ENCODE data around the gene TUFM.
"Not testable (repeated sequence)": the region's sequence is repeated elsewhere in the genome, so short reads cannot be mapped to it uniquely, and the experiment has no call there.

The TUFM gene

GRCh38 chr16:28846080-28846932 is at the start of gene TUFM:
Gene TUFM, minus strand, starts transcription at chr16:28846348. Its CDS starts 79 bp downstream, at chr16:28846269.
- peak within 1 kb of the TSS; percentile 94 for H3K4me3 Mint-ChIP-seq
- no peaks in the 10 kb centered on the region for H3K27me3 Mint-ChIP-seq
- H3K36me3 Mint-ChIP-seq: peaks cover 18% of the 10 kb centered on the region
- no peaks in the 10 kb centered on the region for H3K9me3 Mint-ChIP-seq
- peak within 1 kb of the TSS; percentile 95 for H3K27ac Mint-ChIP-seq
- H3K4me1 Mint-ChIP-seq: peaks cover 29% of the 10 kb centered on the region

GRCh38 chr16:28895609-28896008 is 49.5 kb upstream of the TUFM start:
- Mint-ChIP-seq H3K27ac (no peak overlapping the region), H3K4me3 (no peak overlapping the region), H3K4me1 (no peaks in the 10 kb centered on the region), H3K9me3 (no peaks in the 10 kb centered on the region), H3K36me3 (no peaks in the 10 kb centered on the region), H3K27me3 (no peaks in the 10 kb centered on the region)

DNA sequence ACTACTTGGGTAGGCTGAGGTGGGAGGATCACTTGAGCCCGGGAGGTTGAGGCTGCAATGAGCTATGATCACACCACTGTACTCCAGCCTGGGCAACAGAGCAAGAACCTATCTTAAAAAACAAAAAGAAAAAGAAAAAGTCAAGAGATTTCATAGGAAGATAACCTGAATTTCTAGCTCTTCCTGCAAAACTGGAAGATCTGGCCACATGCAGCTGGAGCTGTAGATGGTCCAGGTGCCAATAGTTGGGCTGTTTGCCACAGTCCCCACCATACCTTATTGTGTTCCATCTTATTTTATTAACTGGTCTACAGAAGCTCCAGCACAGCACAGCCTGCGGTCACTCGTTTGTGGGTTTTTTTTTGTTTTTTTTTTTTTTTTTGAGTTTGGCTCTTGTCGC is 47.1 kb upstream of the TUFM start:
- H3K36me3 Mint-ChIP-seq: no peaks in the 10 kb centered on the region
- H3K27ac Mint-ChIP-seq: no peak overlapping the region
- no peaks in the 10 kb centered on the region for H3K4me1 Mint-ChIP-seq
- H3K4me3 Mint-ChIP-seq: no peak overlapping the region
- H3K9me3 Mint-ChIP-seq: no peaks in the 10 kb centered on the region
- no peaks in the 10 kb centered on the region for H3K27me3 Mint-ChIP-seq

DNA sequence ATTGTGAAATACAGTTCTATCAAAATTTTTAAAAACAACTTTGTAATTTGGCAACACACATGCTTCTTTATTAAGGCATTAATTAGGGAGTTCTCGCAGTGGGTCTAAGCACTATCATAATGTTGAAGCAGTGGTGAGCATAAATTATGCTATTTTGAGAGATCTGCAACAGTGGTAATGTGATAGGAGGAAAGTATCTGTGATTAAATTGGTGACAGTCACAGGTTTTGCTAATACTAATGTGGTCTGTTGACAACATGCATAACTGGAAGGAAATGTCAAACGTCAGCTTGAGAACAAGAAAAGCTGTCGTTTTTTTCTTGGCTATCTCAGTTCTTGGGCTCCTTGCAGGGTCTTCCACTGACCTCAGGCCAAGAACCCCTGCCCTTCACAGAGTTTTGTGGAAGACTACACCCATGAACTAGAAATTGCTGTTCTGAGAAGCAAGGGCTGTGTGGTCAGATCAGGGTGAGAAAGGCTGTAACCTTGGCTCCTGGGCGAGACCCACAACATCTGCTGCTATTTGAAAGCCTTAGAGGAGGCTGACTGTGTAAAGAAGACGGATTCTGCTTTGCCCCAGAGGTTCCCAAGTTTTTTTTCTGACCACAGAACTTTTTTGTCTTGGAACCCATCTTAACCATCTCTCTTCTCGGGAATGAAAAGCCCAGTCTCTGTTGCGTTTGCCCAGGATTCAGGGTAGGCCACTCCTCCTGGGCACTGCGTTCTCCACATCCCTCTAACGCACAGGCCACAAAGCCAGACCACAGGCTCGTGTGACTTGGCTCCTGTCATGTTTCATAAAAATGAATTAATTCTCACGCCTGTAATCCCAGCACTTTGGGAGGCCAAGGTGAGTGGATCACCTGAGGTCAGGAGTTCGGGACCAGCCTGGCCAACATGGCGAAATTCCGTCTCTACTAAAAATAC is 46.1 kb upstream of the TUFM start:
- H3K4me1 Mint-ChIP-seq: no peaks in the 10 kb centered on the region
- H3K4me3 Mint-ChIP-seq: no peak overlapping the region
- no peaks in the 10 kb centered on the region for H3K36me3 Mint-ChIP-seq
- no peak overlapping the region for H3K27ac Mint-ChIP-seq
- H3K9me3 Mint-ChIP-seq: no peaks in the 10 kb centered on the region
- no peaks in the 10 kb centered on the region for H3K27me3 Mint-ChIP-seq

DNA sequence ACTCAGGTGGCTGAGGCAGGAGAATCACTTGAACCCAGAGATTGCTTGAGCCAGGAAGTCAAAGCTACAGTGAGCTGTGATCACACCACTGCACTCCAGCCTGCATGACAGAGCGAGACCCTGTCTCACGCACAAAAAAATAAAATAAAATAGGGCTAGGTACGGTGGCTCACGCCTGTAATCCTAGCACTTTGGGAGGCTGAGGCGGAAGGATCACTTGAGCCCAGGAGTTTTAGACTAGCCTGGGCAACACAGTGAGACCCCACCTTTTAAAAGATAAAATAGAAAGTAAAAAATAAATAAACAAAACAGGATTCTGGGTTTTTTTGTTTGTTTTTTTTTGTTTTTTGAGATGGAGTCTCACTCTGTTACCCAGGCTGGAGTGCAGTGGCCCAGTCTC is 44.2 kb upstream of the TUFM start:
- H3K36me3 Mint-ChIP-seq, H3K9me3 Mint-ChIP-seq, H3K4me3 Mint-ChIP-seq, H3K27me3 Mint-ChIP-seq, H3K4me1 Mint-ChIP-seq: not testable (repeated sequence)
- H3K27ac Mint-ChIP-seq: peak overlapping the region; percentile 41

DNA sequence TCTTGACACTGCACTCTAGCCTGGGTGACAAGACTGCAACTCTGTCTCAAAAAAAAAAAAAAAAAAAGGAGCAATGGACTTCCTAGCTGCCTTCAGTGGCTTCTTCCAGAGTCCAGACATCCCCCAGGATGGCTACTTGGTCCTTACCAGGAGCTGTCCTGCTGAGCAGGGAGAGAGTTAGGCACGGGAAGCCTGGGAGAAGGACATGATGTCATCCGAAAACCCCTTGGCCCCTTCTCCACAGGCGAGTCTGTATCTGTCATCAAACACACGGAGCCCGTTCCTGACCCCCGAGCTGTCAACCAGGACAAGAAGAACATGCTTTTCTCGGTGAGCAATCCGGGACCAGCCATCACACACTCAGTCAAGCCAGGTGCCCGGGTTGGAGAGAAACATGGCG is 40.8 kb upstream of the TUFM start:
- no peaks in the 10 kb centered on the region for H3K4me1 Mint-ChIP-seq
- H3K27me3 Mint-ChIP-seq: no peaks in the 10 kb centered on the region
- no peak overlapping the region for H3K4me3 Mint-ChIP-seq
- H3K27ac Mint-ChIP-seq: no peak overlapping the region
- no peaks in the 10 kb centered on the region for H3K36me3 Mint-ChIP-seq
- H3K9me3 Mint-ChIP-seq: no peaks in the 10 kb centered on the region

- H3K27me3 Mint-ChIP-seq: peaks cover 5% of the 10 kb centered on the region
- peaks cover 6% of the 10 kb centered on the region for H3K4me1 Mint-ChIP-seq
- H3K9me3 Mint-ChIP-seq: no peaks in the 10 kb centered on the region
- no peaks in the 10 kb centered on the region for H3K36me3 Mint-ChIP-seq
- H3K27ac Mint-ChIP-seq: no peak overlapping the region
- no peak overlapping the region for H3K4me3 Mint-ChIP-seq
These were observed 37.9 kb upstream of the TUFM start for GRCh38 chr16:28884045-28884444.

GRCh38 chr16:28883221-28883996 is 37.3 kb upstream of the TUFM start:
- Mint-ChIP-seq H3K4me3 (no peak overlapping the region), H3K36me3 (no peaks in the 10 kb centered on the region), H3K4me1 (peaks cover 6% of the 10 kb centered on the region), H3K27me3 (peaks cover 5% of the 10 kb centered on the region), H3K27ac (no peak overlapping the region), H3K9me3 (no peaks in the 10 kb centered on the region)

- H3K4me3 Mint-ChIP-seq: no peak overlapping the region
- H3K4me1 Mint-ChIP-seq: peaks cover 6% of the 10 kb centered on the region
- H3K36me3 Mint-ChIP-seq: no peaks in the 10 kb centered on the region
- no peaks in the 10 kb centered on the region for H3K9me3 Mint-ChIP-seq
- H3K27ac Mint-ChIP-seq: no peak overlapping the region
- H3K27me3 Mint-ChIP-seq: peaks cover 5% of the 10 kb centered on the region
These were observed 36.5 kb upstream of the TUFM start for GRCh38 chr16:28882551-28883160.

- H3K36me3 Mint-ChIP-seq, H3K4me1 Mint-ChIP-seq, H3K27me3 Mint-ChIP-seq, H3K27ac Mint-ChIP-seq, H3K9me3 Mint-ChIP-seq, H3K4me3 Mint-ChIP-seq: not testable (repeated sequence)
These were observed 35.4 kb upstream of the TUFM start for GRCh38 chr16:28881565-28881964.

DNA sequence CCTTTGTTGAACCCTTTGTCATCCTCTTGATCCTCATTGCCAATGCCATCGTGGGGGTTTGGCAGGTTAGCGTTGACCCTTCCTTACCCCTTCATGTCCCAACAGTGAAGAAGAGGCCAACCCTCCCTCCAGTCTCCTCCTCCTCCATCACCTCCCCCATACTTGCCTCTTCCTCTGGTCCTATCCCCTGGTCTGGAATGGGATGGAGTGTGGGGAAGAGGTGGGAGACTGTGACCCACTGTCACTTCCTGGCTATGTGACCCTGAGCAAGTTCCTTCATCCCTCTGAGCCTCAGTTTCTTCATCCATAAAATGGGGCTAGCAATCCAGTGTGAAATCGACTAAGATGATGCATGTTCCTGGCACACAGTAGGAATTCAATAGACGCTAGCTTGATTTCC is 34.8 kb upstream of the TUFM start:
- no peaks in the 10 kb centered on the region for H3K36me3 Mint-ChIP-seq
- H3K4me1 Mint-ChIP-seq: peaks cover 6% of the 10 kb centered on the region
- H3K27ac Mint-ChIP-seq: no peak overlapping the region
- H3K27me3 Mint-ChIP-seq: peaks cover 5% of the 10 kb centered on the region
- peak overlapping the region; percentile 77 for H3K4me3 Mint-ChIP-seq
- no peaks in the 10 kb centered on the region for H3K9me3 Mint-ChIP-seq

GRCh38 chr16:28880589-28880915 is 34.4 kb upstream of the TUFM start:
- no peaks in the 10 kb centered on the region for H3K9me3 Mint-ChIP-seq

GRCh38 chr16:28879841-28880588 is 33.9 kb upstream of the TUFM start:
- peaks cover 5% of the 10 kb centered on the region for H3K27me3 Mint-ChIP-seq
- no peaks in the 10 kb centered on the region for H3K9me3 Mint-ChIP-seq
- peaks cover 6% of the 10 kb centered on the region for H3K4me1 Mint-ChIP-seq
- H3K36me3 Mint-ChIP-seq: no peaks in the 10 kb centered on the region
- peak overlapping the region; percentile 41 for H3K27ac Mint-ChIP-seq
- H3K4me3 Mint-ChIP-seq: peak overlapping the region; percentile 90

More at GRCh38 chr16:28880589-28880915, 34.4 kb upstream of the TUFM start:
- H3K27ac Mint-ChIP-seq: no peak overlapping the region
- H3K4me1 Mint-ChIP-seq: peaks cover 6% of the 10 kb centered on the region
- peaks cover 5% of the 10 kb centered on the region for H3K27me3 Mint-ChIP-seq
- no peaks in the 10 kb centered on the region for H3K36me3 Mint-ChIP-seq
- peak overlapping the region; percentile 77 for H3K4me3 Mint-ChIP-seq

- Mint-ChIP-seq H3K9me3 (no peaks in the 10 kb centered on the region), H3K27ac (peak overlapping the region; percentile 35), H3K36me3 (no peaks in the 10 kb centered on the region), H3K4me1 (peaks cover 6% of the 10 kb centered on the region), H3K27me3 (peaks cover 5% of the 10 kb centered on the region), H3K4me3 (peak overlapping the region; percentile 90)
These were observed 33.2 kb upstream of the TUFM start for GRCh38 chr16:28879261-28879840.
